Astrocyte (in vitro differentiated cells and primary cell): Measurements from ENCODE around the gene AIPL1.

Source experiments
- EZH2 ChIP-seq: IDR thresholded peaks from 2 replicates; pipeline ENCODE4 v1.6.1; 2012; ENCODE audit warnings: mild to moderate bottlenecking, low read length, inconsistent platforms; ENCODE audit not compliant: insufficient read depth
- TF ChIP-seq, protein P1 (sequence below): IDR thresholded peaks from 2 replicates; pipeline ENCODE4 v1.5.1; 2011; ENCODE audit warnings: low read depth, mild to moderate bottlenecking, inconsistent platforms, low read length, moderate library complexity; ENCODE audit not compliant: insufficient read depth

DNA sequence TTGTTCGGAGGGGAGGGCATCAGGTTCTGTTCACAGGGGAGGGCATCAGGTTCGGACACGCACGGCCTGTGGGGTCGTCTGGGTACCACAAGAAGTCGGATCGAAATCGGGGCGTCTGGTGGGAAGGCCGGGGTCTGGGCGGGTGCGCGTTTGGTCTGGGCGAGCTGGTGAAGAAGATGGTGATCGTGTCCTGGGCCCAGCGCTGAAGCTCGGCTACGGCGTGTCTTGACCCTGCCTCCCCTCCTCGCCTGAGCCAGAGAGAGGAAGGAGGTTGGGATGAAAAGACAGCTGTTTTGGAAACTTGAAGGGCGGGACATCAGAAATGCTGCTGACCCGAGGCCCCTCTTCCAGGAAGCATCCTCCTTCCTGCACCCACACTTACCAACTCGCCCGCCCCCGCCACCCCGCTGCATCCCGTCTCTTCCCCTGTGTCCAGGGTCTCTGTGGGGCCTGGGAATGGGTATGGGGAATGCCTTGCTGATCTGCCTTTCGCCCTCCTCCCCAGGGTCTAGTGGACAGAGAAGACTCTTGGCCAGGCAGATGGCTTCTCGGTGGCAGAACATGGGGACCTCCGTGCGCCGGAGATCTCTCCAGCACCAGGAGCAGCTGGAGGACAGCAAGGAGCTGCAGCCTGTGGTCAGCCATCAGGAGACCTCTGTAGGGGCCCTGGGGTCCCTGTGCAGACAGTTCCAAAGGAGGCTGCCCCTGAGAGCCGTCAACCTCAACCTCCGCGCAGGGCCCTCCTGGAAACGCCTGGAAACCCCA, 9.8 kb upstream of the AIPL1 start:
- TF ChIP-seq, protein P1, sequence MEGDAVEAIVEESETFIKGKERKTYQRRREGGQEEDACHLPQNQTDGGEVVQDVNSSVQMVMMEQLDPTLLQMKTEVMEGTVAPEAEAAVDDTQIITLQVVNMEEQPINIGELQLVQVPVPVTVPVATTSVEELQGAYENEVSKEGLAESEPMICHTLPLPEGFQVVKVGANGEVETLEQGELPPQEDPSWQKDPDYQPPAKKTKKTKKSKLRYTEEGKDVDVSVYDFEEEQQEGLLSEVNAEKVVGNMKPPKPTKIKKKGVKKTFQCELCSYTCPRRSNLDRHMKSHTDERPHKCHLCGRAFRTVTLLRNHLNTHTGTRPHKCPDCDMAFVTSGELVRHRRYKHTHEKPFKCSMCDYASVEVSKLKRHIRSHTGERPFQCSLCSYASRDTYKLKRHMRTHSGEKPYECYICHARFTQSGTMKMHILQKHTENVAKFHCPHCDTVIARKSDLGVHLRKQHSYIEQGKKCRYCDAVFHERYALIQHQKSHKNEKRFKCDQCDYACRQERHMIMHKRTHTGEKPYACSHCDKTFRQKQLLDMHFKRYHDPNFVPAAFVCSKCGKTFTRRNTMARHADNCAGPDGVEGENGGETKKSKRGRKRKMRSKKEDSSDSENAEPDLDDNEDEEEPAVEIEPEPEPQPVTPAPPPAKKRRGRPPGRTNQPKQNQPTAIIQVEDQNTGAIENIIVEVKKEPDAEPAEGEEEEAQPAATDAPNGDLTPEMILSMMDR = no peak
- TF ChIP-seq EZH2 = no peak
